Mesendoderm (in vitro differentiated cells): Measurements from ENCODE around the gene PRR30.

Source experiments
- DNase-seq: peaks from one replicate; pipeline ENCODE4 v3.0.0; 2013
- H2AK5ac ChIP-seq: 2 replicates; pipeline ENCODE4 v1.6.1; 2013; ENCODE audit warnings: low read length, inconsistent platforms
- H2BK120ac ChIP-seq: 2 replicates; pipeline ENCODE4 v1.6.1; 2013; ENCODE audit warnings: low read depth, mild to moderate bottlenecking, low read length, moderate library complexity, mixed read lengths
- H2BK15ac ChIP-seq: replicated peaks from 2 replicates; pipeline ENCODE4 v1.6.1; 2013; ENCODE audit warnings: low read depth, mild to moderate bottlenecking, moderate library complexity
- H2BK5ac ChIP-seq: 2 replicates; pipeline ENCODE4 v1.6.1; 2013; ENCODE audit warnings: low read length, inconsistent platforms
- H3K18ac ChIP-seq: 2 replicates; pipeline ENCODE4 v1.6.1; 2013; ENCODE audit warnings: mild to moderate bottlenecking, low read length, mixed read lengths
- H3K23ac ChIP-seq: one replicate; pipeline ENCODE4 v1.6.1; 2013; ENCODE audit warnings: low read length
- H3K27ac ChIP-seq: 2 replicates; pipeline ENCODE4 v1.5.1; 2013; ENCODE audit warnings: low read depth, mild to moderate bottlenecking, inconsistent platforms, low read length, moderate library complexity
- H3K27me3 ChIP-seq: 2 replicates; pipeline ENCODE4 v1.6.1; 2013; ENCODE audit warnings: low read length, control low read depth, mild to moderate bottlenecking, inconsistent platforms; ENCODE audit not compliant: insufficient read depth, poor library complexity
- H3K36me3 ChIP-seq: 2 replicates; pipeline ENCODE4 v1.6.1; 2013; ENCODE audit warnings: low read length, inconsistent platforms; ENCODE audit not compliant: control insufficient read depth, insufficient read depth
- H3K4ac ChIP-seq: one replicate; pipeline ENCODE4 v1.6.1; 2013; ENCODE audit warnings: low read depth, mild to moderate bottlenecking, low read length, moderate library complexity
- H3K4me1 ChIP-seq: 2 replicates; pipeline ENCODE4 v1.6.1; 2013; ENCODE audit warnings: low read depth, low read length, inconsistent platforms; ENCODE audit not compliant: control insufficient read depth
- H3K4me2 ChIP-seq: 2 replicates; pipeline ENCODE4 v1.6.1; 2013; ENCODE audit warnings: low read length
- H3K4me3 ChIP-seq: 2 replicates; pipeline ENCODE4 v1.5.1; 2013; ENCODE audit warnings: mild to moderate bottlenecking, low read length
- H3K56ac ChIP-seq: one replicate; pipeline ENCODE4 v1.6.1; 2013; ENCODE audit warnings: low read length
- H3K79me1 ChIP-seq: 2 replicates; pipeline ENCODE4 v1.6.1; 2013; ENCODE audit warnings: low read length, inconsistent platforms
- H3K79me2 ChIP-seq: 2 replicates; pipeline ENCODE4 v1.6.1; 2013; ENCODE audit warnings: mild to moderate bottlenecking, low read length; ENCODE audit not compliant: control insufficient read depth, insufficient read depth
- H3K9ac ChIP-seq: 2 replicates; pipeline ENCODE4 v1.6.1; 2013; ENCODE audit warnings: low read length, inconsistent platforms
- H4K5ac ChIP-seq: one replicate; pipeline ENCODE4 v1.6.1; 2013; ENCODE audit warnings: low read length
- H4K8ac ChIP-seq: one replicate; pipeline ENCODE4 v1.6.1; 2013; ENCODE audit warnings: low read depth, mild to moderate bottlenecking, control low read depth, low read length, moderate library complexity
- WGBS: extraction: QIAGEN DNeasy Blood & Tissue Kit; methylation state at CpG from one replicate; pipeline ENCODE4 v1.1.7; 2013; ENCODE audit warnings: low lambda C conversion rate, missing lambda C conversion rate; ENCODE audit not compliant: insufficient coverage; ENCODE audit errors: extremely low coverage; 5-methylcytosine and 5-hydroxymethylcytosine counted together

The PRR30 gene

DNA sequence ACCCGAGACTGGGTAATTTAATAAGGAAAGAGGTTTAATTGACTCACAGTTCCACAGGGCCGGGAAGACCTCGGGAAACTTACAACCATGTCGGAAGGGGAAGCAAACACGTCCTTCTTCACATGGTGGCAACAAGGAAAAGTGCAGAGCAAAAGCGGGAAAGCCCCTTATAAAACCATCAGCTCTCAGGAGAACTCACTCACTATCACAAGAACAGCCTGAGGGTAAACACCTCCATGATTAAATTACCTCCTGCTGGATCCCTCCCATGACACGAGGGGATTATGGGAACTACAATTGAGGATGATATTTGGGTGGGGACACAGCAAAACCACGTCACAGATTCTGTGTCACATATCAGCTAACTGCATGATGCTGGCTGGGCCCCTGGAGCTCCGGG lies 21.0 kb upstream of the PRR30 start:
- Histone ChIP-seq H2AK5ac (no peak overlapping the region), H4K8ac (no peak overlapping the region), H3K23ac (no peak overlapping the region), H3K36me3 (no peaks in the 10 kb centered on the region), H3K79me1 (no peaks in the 10 kb centered on the region), H2BK15ac (no peak overlapping the region), H3K4me3 (no peak overlapping the region), H3K79me2 (no peaks in the 10 kb centered on the region), H3K4me1 (no peaks in the 10 kb centered on the region), H3K4ac (no peak overlapping the region), H3K18ac (no peak overlapping the region), H2BK5ac (no peak overlapping the region), H3K27me3 (no peaks in the 10 kb centered on the region), H3K9ac (no peak overlapping the region), H4K5ac (no peak overlapping the region), H3K4me2 (no peak overlapping the region), H2BK120ac (no peak overlapping the region), H3K56ac (no peak overlapping the region), H3K27ac (no peak overlapping the region)
- no CpG with 5 or more reads among the region's 9 CpGs for WGBS
- no peak for DNase-seq

DNA sequence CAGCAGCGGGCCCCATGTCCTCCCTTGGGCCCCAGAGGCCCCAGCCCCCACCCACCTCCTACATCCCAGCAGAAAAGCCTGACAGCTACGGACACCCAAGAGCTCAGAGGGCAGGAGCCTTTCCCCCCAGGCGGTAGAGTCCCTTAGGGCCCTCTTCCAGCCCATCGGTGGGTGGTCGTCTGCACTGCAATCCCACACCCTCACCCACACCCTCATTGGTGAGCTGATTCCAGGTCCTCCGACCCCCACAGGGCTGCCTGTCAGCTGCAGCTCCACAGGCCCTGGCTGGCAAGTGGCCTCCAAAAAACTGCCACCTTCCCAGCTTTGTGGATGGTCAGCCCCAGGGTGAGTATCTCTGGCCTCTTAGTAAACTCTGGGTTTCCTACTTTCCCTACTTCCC lies 20.1 kb upstream of the PRR30 start:
- Histone ChIP-seq H3K18ac (no peak overlapping the region), H2AK5ac (no peak overlapping the region), H4K5ac (no peak overlapping the region), H3K56ac (no peak overlapping the region), H3K4ac (no peak overlapping the region), H3K23ac (no peak overlapping the region), H3K79me1 (no peaks in the 10 kb centered on the region), H3K36me3 (no peaks in the 10 kb centered on the region), H2BK15ac (no peak overlapping the region), H3K4me3 (no peak overlapping the region), H2BK5ac (no peak overlapping the region), H3K27ac (no peak overlapping the region), H3K4me2 (no peak overlapping the region), H3K79me2 (no peaks in the 10 kb centered on the region), H3K4me1 (no peaks in the 10 kb centered on the region), H3K27me3 (no peaks in the 10 kb centered on the region), H4K8ac (no peak overlapping the region), H3K9ac (no peak overlapping the region), H2BK120ac (no peak overlapping the region)
- DNase-seq = no peak
- WGBS = no CpG with 5 or more reads among the region's 6 CpGs

DNA sequence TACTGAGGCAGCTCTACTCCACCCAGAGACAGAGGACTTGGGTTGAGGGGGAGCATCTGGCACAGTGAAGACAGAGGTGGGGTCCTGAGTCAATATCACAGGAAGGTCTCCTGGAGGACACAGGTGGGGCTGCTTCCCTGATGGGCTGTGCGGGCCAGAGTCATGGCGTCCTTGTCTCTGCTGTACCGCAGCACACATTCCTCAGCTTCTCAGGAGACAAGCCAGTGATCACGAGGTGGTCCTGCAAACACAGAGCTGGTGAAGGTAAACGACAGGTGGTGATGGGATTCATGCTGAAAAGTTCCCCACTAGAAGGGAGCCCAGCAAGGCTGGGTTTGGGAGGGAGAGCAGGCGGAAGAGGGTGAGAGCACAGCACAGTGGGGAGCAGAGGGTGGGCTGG lies 19.3 kb upstream of the PRR30 start:
- Histone ChIP-seq H3K9ac (no peak overlapping the region), H3K79me1 (no peaks in the 10 kb centered on the region), H3K79me2 (no peaks in the 10 kb centered on the region), H3K56ac (no peak overlapping the region), H2AK5ac (no peak overlapping the region), H3K4me3 (no peak overlapping the region), H3K36me3 (no peaks in the 10 kb centered on the region), H2BK5ac (no peak overlapping the region), H3K27me3 (no peaks in the 10 kb centered on the region), H3K4me2 (no peak overlapping the region), H3K4me1 (no peaks in the 10 kb centered on the region), H4K8ac (no peak overlapping the region), H3K27ac (no peak overlapping the region), H2BK120ac (no peak overlapping the region), H3K4ac (no peak overlapping the region), H3K23ac (no peak overlapping the region), H3K18ac (no peak overlapping the region), H4K5ac (no peak overlapping the region), H2BK15ac (no peak overlapping the region)
- no CpG with 5 or more reads among the region's 6 CpGs for WGBS
- DNase-seq = no peak

DNA sequence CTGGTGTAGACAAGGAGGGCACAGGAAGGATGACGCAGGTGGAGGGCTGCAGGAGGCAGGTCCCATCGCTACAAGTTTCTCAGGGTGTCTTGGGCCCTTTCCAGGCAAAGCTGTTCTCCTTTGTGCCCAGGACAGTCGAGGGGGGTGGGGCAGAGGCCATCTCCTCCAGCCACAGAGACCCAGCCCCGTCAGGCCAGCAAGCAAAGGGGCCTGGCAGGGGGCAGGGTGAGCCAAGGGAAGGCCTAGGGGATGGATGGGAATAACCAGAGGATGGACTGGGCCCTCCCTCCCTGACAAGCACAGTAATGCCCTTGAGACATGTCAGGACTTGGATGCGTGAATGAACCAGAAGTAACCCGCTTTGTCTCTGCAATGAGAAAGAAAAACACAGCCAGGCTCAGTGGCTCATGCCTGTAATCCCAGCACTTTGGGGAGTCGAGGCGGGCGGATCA lies 15.9 kb upstream of the PRR30 start:
- H3K56ac ChIP-seq = no peak overlapping the region
- no peak overlapping the region for H3K18ac ChIP-seq
- no peak overlapping the region for H3K9ac ChIP-seq
- no peak overlapping the region for H2BK5ac ChIP-seq
- no peak overlapping the region for H3K4ac ChIP-seq
- no peak overlapping the region for H2BK15ac ChIP-seq
- H3K27me3 ChIP-seq = no peaks in the 10 kb centered on the region
- no peak overlapping the region for H2AK5ac ChIP-seq
- no peak for DNase-seq
- H4K5ac ChIP-seq = no peak overlapping the region
- H3K36me3 ChIP-seq = no peaks in the 10 kb centered on the region
- no peaks in the 10 kb centered on the region for H3K4me1 ChIP-seq
- no CpG with 5 or more reads among the region's 9 CpGs for WGBS
- H3K79me2 ChIP-seq = no peaks in the 10 kb centered on the region
- no peak overlapping the region for H2BK120ac ChIP-seq
- no peak overlapping the region for H3K23ac ChIP-seq
- H3K4me2 ChIP-seq = no peak overlapping the region
- H3K4me3 ChIP-seq = no peak overlapping the region
- H3K27ac ChIP-seq = no peak overlapping the region
- H4K8ac ChIP-seq = no peak overlapping the region
- H3K79me1 ChIP-seq = no peaks in the 10 kb centered on the region

DNA sequence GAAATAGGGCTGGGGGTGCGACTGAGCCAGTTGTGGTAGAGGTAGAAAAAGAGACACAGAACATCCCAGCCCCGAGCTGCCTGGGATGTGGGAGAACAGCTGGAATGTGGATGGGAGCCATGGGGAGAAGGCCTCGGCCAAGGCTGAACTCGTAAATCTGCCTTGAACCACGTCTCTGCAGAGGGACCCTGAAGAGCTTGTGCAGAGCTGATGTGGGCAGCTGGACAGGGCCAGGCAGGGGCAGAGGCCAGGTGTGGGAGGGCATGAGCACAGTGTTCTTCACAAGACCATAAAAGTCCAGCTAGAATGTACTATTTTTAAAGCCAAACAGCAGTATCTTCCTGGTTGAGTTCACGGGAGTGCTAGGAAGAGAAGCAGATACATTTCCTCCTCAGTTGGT lies 15.3 kb upstream of the PRR30 start:
- Histone ChIP-seq H2BK120ac (no peak overlapping the region), H3K9ac (no peak overlapping the region), H3K79me1 (no peaks in the 10 kb centered on the region), H2BK5ac (no peak overlapping the region), H3K4me2 (no peak overlapping the region), H2BK15ac (no peak overlapping the region), H2AK5ac (no peak overlapping the region), H3K79me2 (no peaks in the 10 kb centered on the region), H3K4ac (no peak overlapping the region), H3K23ac (no peak overlapping the region), H3K4me1 (no peaks in the 10 kb centered on the region), H3K18ac (no peak overlapping the region), H3K36me3 (no peaks in the 10 kb centered on the region), H3K56ac (no peak overlapping the region), H3K4me3 (no peak overlapping the region), H3K27ac (no peak overlapping the region), H4K5ac (no peak overlapping the region), H3K27me3 (no peaks in the 10 kb centered on the region), H4K8ac (no peak overlapping the region)
- WGBS = no CpG with 5 or more reads among the region's 6 CpGs
- DNase-seq = no peak

DNA sequence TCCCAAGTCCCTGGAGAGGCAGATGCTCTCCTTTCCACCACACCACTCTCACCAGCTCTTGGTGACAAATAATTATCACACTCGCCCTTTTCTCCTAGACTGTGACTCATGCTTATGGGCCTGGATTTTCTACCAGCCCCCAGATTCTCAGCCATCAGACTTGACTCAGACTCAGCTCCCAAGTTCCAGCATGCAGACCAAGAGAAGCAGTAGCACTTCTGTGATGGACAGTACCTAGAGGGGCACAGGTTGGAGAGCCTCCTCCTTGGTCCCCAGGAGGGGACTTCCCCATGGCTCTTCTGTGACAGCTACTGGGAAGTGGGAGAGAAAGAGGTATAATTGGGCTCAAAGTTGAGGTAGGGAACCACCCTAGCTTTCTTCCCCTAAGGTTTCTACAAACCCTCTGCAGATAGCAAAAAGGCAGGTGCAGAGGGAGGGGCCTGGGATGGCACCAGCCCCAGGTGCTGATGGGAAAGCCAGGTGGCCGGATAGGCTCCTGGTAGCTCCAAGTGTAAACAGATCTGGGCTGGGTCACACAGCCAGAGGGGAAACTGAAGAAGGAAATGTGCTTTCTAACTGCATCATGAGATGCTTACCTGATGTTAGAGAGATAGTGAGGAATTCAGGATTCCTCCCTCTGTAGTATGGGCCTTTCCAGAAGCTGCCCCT lies 13.7 kb upstream of the PRR30 start:
- no peak overlapping the region for H3K4me2 ChIP-seq
- no peak overlapping the region for H2BK15ac ChIP-seq
- DNase-seq = no peak
- H2AK5ac ChIP-seq = no peak overlapping the region
- H3K27me3 ChIP-seq = no peaks in the 10 kb centered on the region
- no peak overlapping the region for H3K23ac ChIP-seq
- H3K36me3 ChIP-seq = no peaks in the 10 kb centered on the region
- H2BK120ac ChIP-seq = no peak overlapping the region
- no peaks in the 10 kb centered on the region for H3K4me1 ChIP-seq
- no peak overlapping the region for H3K9ac ChIP-seq
- H2BK5ac ChIP-seq = no peak overlapping the region
- no peak overlapping the region for H4K5ac ChIP-seq
- H3K4ac ChIP-seq = no peak overlapping the region
- no peak overlapping the region for H4K8ac ChIP-seq
- H3K27ac ChIP-seq = no peak overlapping the region
- no peaks in the 10 kb centered on the region for H3K79me2 ChIP-seq
- no CpG with 5 or more reads among the region's 2 CpGs for WGBS
- no peak overlapping the region for H3K56ac ChIP-seq
- no peak overlapping the region for H3K18ac ChIP-seq
- H3K4me3 ChIP-seq = no peak overlapping the region
- H3K79me1 ChIP-seq = no peaks in the 10 kb centered on the region
